B cell (primary cell): ENCODE data around the gene RAB31. TPM values are rescaled to one million over a fixed set of nuclear protein-coding genes. Genes with fewer than 3 reads are reported as not detected.

Experiments
- ATAC-seq: fragments of 200-7000 bp; cut with Tn5 transposase; one replicate; pipeline ENCODE4 v1.10.0; 2021; ENCODE audit warnings: low read depth, mild to moderate bottlenecking, moderate number of reproducible peaks, moderate library complexity
- CTCF ChIA-PET: fragments of 350-600 bp; sonication (Branson Sonifier 250); formaldehyde crosslinking; loops from one replicate; lab custom pipeline; 2021; ENCODE audit warnings: antibody characterized with exemption, inconsistent platforms; lab: Charles Lee
- POLR2A ChIA-PET: fragments of 350-600 bp; sonication (Branson Sonifier 250); formaldehyde crosslinking; loops from one replicate; lab custom pipeline; 2021; ENCODE audit warnings: antibody characterized with exemption; lab: Charles Lee
- DNase-seq: peaks from one replicate; pipeline ENCODE4 v3.0.0; 2013
- H2AFZ ChIP-seq: 2 replicates; pipeline ENCODE4 v1.6.1; 2012; ENCODE audit warnings: mild to moderate bottlenecking, low read depth, low read length; ENCODE audit not compliant: insufficient read depth, poor library complexity, severe bottlenecking
- H3K27ac ChIP-seq, 2 donors: 1 replicate in 1 of 2; 2 replicates in 1 of 2; pipeline ENCODE4 v1.5.1; 2012 to 2013; ENCODE audit warnings: low read length in 2 of 2, mild to moderate bottlenecking in 2 of 2, moderate library complexity in 1 of 2
- H3K27me3 ChIP-seq, 4 experiments: fragments of 200-600 bp in 1 of 4; sonication (generic) in 1 of 4; replicated peaks in 1 of 4; 1 replicate in 2 of 4; 2 replicates in 2 of 4; pipeline versions ENCODE4 v1.6.1 to v1.7.0; 2013 to 2016; ENCODE audit warnings: low read length in 3 of 4, mild to moderate bottlenecking in 2 of 4, mixed read lengths in 1 of 4, moderate library complexity in 1 of 4; ENCODE audit not compliant: insufficient read depth in 4 of 4, control insufficient read depth in 3 of 4; ENCODE audit errors: control extremely low read depth in 1 of 4
- H3K36me3 ChIP-seq, 2 experiments: replicated peaks in 1 of 2; 1 replicate in 1 of 2; 2 replicates in 1 of 2; pipeline versions ENCODE4 v1.6.1 to v1.7.1; 2013; ENCODE audit warnings: low read length in 1 of 2; ENCODE audit not compliant: insufficient read depth in 2 of 2, control insufficient read depth in 1 of 2; ENCODE audit errors: control extremely low read depth in 1 of 2, extremely low read depth in 1 of 2
- H3K4me1 ChIP-seq, 2 donors: fragments of 200-600 bp in 1 of 2; sonication (generic) in 1 of 2; 1 replicate in 1 of 2; 2 replicates in 1 of 2; pipeline versions ENCODE4 v1.5.1 to v1.6.1; 2013 to 2017; ENCODE audit warnings: low read length in 2 of 2; ENCODE audit not compliant: control insufficient read depth in 2 of 2, insufficient read depth in 2 of 2
- H3K4me2 ChIP-seq: replicated peaks from 2 replicates; pipeline ENCODE3; 2012; ENCODE audit warnings: mild to moderate bottlenecking, low read depth, low read length; ENCODE audit not compliant: poor library complexity, severe bottlenecking
- H3K4me3 ChIP-seq, 5 experiments: fragments of 200-600 bp in 1 of 5; sonication (generic) in 1 of 5; 1 replicate in 3 of 5; 2 replicates in 2 of 5; pipeline versions ENCODE4 v1.5.1 to v1.7.0; 2011 to 2016; ENCODE audit warnings: low read length in 4 of 5, mild to moderate bottlenecking in 4 of 5, low read depth in 2 of 5, control low read depth in 1 of 5, moderate library complexity in 1 of 5; ENCODE audit not compliant: insufficient read depth in 1 of 5; ENCODE audit errors: control extremely low read depth in 1 of 5, extremely low read depth in 1 of 5
- H3K79me2 ChIP-seq: fragments of 200-600 bp; sonication (generic); one replicate; pipeline ENCODE4 v1.6.0; 2016; ENCODE audit warnings: low read length; ENCODE audit not compliant: control insufficient read depth, insufficient read depth
- H3K9ac ChIP-seq: fragments of 200-600 bp; sonication (generic); 2 replicates; pipeline ENCODE4 v1.6.1; 2017; ENCODE audit warnings: mild to moderate bottlenecking, low read length, moderate library complexity
- H3K9me3 ChIP-seq, 3 donors: one replicate each; pipeline versions ENCODE4 v1.6.1 to v1.7.1; 2013; ENCODE audit warnings: low read length in 2 of 3; ENCODE audit not compliant: control insufficient read depth in 2 of 3, insufficient read depth in 1 of 3; ENCODE audit errors: control extremely low read depth in 1 of 3
- H4K20me1 ChIP-seq: 2 replicates; pipeline ENCODE4 v1.6.0; 2012; ENCODE audit warnings: mild to moderate bottlenecking, low read length; ENCODE audit not compliant: insufficient read depth, control insufficient read depth, poor library complexity, severe bottlenecking
- H3K27ac Mint-ChIP-seq: one replicate; pipeline ENCODE4 v1.8.0; 2021; ENCODE audit warnings: mixed read lengths
- H3K27me3 Mint-ChIP-seq: one replicate; pipeline ENCODE4 v1.8.0; 2021; ENCODE audit warnings: mixed read lengths
- H3K4me1 Mint-ChIP-seq: one replicate; pipeline ENCODE4 v1.8.0; 2021; ENCODE audit warnings: mixed read lengths
- H3K4me3 Mint-ChIP-seq: one replicate; pipeline ENCODE4 v1.8.0; 2021; ENCODE audit warnings: mixed read lengths
- H3K9me3 Mint-ChIP-seq: one replicate; pipeline ENCODE4 v1.8.0; 2022; ENCODE audit warnings: mixed read lengths; ENCODE audit not compliant: insufficient read depth
- EZH2 ChIP-seq: IDR thresholded peaks from 2 replicates; pipeline ENCODE4 v1.6.1; 2012; ENCODE audit warnings: borderline replicate concordance, low read depth, mild to moderate bottlenecking, moderate library complexity, low read length; ENCODE audit not compliant: insufficient read depth, poor library complexity, severe bottlenecking
- WGBS: methylation state at CpG from one replicate; pipeline ENCODE4 v1.1.5; 2013; ENCODE audit warnings: missing lambda C conversion rate; ENCODE audit not compliant: insufficient coverage; 5-methylcytosine and 5-hydroxymethylcytosine counted together
- intact Hi-C: fragments of 100-400 bp; cut with micrococcal nuclease; formaldehyde crosslinking; loops from one replicate; pipeline ENCODE4 v1.10.0; 2022
- polyA plus RNA-seq: library from polyadenylated mRNA; depleted of rRNA; stranded (reverse); fragments of >200 nt; gene quantifications from 2 replicates; pipeline ENCODE4 v1.2.3, GENCODE V29; 2012
- total RNA-seq, 2 donors: library from RNA; stranded (reverse); fragments of 120-200 nt in 1 of 2; gene quantifications; 1 replicate in 1 of 2; 2 replicates in 1 of 2; pipeline versions ENCODE4 v1.2.3 to v1.2.4, GENCODE V29; 2013 to 2022
- TF ChIP-seq, protein P1 (sequence below): fragments of 200-600 bp; IDR thresholded peaks from one replicate; pipeline ENCODE4 v1.8.0; 2022; ENCODE audit warnings: antibody characterized with exemption, mild to moderate bottlenecking

Gene RAB31
- total and polyA plus RNA-seq, 2 donors (not counting 1 experiment from before 2014, with no cell fraction given) = 15.5 to 44.6 TPM

DNA sequence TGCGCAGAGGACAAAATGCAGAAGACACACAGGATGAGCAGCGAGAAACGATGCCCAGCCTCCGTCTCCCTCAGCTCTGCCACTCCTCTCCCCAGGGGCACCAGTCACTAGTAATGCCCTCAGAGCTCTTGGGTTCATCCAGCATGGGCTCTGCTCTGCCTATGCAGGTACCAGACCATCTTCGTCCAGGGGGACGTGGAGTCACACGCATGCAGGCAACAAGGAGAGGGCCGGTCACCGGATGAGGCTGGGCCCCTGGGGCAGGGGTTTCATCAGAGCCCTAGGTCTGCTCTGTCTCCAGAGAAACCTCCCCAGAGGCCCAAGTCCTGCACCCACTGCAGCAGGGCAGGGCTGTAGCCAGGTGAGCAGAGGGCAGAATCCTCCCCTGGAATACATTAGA, 23.9 kb downstream of the RAB31 start:
- no peak overlapping the region for H3K27ac Mint-ChIP-seq
- ChIA-PET POLR2A (no interaction called here), CTCF (no interaction called here)
- no peaks in the 10 kb centered on the region for H3K27me3 Mint-ChIP-seq
- H4K20me1 ChIP-seq = peaks cover 17% of the 10 kb centered on the region
- DNase-seq (no peak), ATAC-seq (no peak)
- H3K27ac ChIP-seq = no peak overlapping the region
- peaks cover 33% of the 10 kb centered on the region for H3K79me2 ChIP-seq
- H3K9me3 ChIP-seq = no peaks in the 10 kb centered on the region
- TF ChIP-seq EZH2 = no peak
- TF ChIP-seq, protein P1, sequence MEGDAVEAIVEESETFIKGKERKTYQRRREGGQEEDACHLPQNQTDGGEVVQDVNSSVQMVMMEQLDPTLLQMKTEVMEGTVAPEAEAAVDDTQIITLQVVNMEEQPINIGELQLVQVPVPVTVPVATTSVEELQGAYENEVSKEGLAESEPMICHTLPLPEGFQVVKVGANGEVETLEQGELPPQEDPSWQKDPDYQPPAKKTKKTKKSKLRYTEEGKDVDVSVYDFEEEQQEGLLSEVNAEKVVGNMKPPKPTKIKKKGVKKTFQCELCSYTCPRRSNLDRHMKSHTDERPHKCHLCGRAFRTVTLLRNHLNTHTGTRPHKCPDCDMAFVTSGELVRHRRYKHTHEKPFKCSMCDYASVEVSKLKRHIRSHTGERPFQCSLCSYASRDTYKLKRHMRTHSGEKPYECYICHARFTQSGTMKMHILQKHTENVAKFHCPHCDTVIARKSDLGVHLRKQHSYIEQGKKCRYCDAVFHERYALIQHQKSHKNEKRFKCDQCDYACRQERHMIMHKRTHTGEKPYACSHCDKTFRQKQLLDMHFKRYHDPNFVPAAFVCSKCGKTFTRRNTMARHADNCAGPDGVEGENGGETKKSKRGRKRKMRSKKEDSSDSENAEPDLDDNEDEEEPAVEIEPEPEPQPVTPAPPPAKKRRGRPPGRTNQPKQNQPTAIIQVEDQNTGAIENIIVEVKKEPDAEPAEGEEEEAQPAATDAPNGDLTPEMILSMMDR = no peak
- 88% methylated on average over 9 of the region's 9 CpGs for WGBS
- no peak overlapping the region for H3K4me3 Mint-ChIP-seq
- H3K36me3 ChIP-seq = peaks cover 0 to 16% of the 10 kb centered on the region in 2 experiments
- H3K9me3 Mint-ChIP-seq = no peaks in the 10 kb centered on the region
- no peak overlapping the region for H3K4me3 ChIP-seq
- H3K4me1 Mint-ChIP-seq = peaks cover 22% of the 10 kb centered on the region
- no peak overlapping the region for H3K4me2 ChIP-seq
- H3K27me3 ChIP-seq = no peaks in the 10 kb centered on the region
- H2AFZ ChIP-seq = no peak overlapping the region
- peaks cover 0 to 4% of the 10 kb centered on the region in 2 donors for H3K4me1 ChIP-seq
- intact Hi-C loops = no loop called here
- H3K9ac ChIP-seq = no peak overlapping the region

DNA sequence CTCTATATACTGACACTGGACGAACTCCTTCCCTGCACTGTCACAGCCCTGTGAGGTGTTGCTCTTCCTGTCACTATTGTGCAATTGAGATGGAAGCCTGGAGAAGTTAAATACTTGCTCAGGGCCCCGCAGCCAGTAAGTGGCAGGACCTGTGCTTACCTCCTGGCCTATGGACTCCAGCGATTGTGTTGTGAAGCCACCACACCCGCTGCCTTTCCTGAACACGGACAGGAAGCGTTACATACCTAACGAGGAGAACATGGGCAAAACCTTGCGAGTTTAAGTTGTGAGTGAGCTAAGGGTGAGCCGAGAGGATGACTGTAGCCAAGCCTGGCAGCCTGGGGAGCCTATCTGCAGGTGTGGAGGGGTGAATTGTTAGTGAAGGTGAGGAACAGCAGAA, 26.1 kb downstream of the RAB31 start:
- POLR2A ChIA-PET = no interaction called here
- Histone ChIP-seq H3K36me3 (peaks cover 0 to 21% of the 10 kb centered on the region in 2 experiments), H2AFZ (no peak overlapping the region), H3K9ac (no peak overlapping the region), H3K4me2 (no peak overlapping the region), H3K27ac (no peak overlapping the region), H3K79me2 (peaks cover 38% of the 10 kb centered on the region), H3K4me3 (no peak overlapping the region), H3K9me3 (no peaks in the 10 kb centered on the region), H3K4me1 (peaks cover 0 to 4% of the 10 kb centered on the region in 2 donors), H4K20me1 (peaks cover 27% of the 10 kb centered on the region), H3K27me3 (no peaks in the 10 kb centered on the region)
- Mint-ChIP-seq H3K4me3 (no peak overlapping the region), H3K27ac (no peak overlapping the region), H3K27me3 (no peaks in the 10 kb centered on the region), H3K9me3 (no peaks in the 10 kb centered on the region), H3K4me1 (peaks cover 23% of the 10 kb centered on the region)
- WGBS = 84% methylated on average over 9 of the region's 9 CpGs
- no peak for DNase-seq
- ATAC-seq = no peak
- CTCF ChIA-PET = interaction anchor here (0.7 kb wide), 1 partner anchor 18 kb away, joined by 3 read pairs; no protein-coding TSS in a partner anchor
- intact Hi-C loops = no loop called here
- TF ChIP-seq EZH2 = no peak
- TF ChIP-seq, protein P1 = no peak
